Trophoblast cell (in vitro differentiated cells and primary cell): ENCODE data around the gene SRRM3. TPM values are rescaled to one million over a fixed set of nuclear protein-coding genes. Genes with fewer than 3 reads are reported as not detected.
"Not testable (repeated sequence)": the region's sequence is repeated elsewhere in the genome, so short reads cannot be mapped to it uniquely, and the experiment has no call there.

Source experiments
- DNase-seq, 2 donors: peaks; one replicate each; pipeline ENCODE4 v3.0.0-alpha.2; 2016
- H2AFZ ChIP-seq: 2 replicates; pipeline ENCODE4 v1.6.1; 2013; ENCODE audit warnings: low read length, moderate library complexity, mild to moderate bottlenecking; ENCODE audit not compliant: insufficient read depth, poor library complexity
- H2AK5ac ChIP-seq: 2 replicates; pipeline ENCODE4 v1.6.1; 2013; ENCODE audit warnings: mild to moderate bottlenecking, low read length
- H2BK120ac ChIP-seq: 2 replicates; pipeline ENCODE4 v1.6.1; 2013; ENCODE audit warnings: low read length, mild to moderate bottlenecking, moderate library complexity; ENCODE audit not compliant: insufficient read depth, poor library complexity
- H2BK12ac ChIP-seq: 2 replicates; pipeline ENCODE4 v1.6.1; 2013; ENCODE audit warnings: mild to moderate bottlenecking, low read length, moderate library complexity
- H2BK5ac ChIP-seq: 2 replicates; pipeline ENCODE4 v1.6.1; 2013; ENCODE audit warnings: low read length, low read depth, moderate library complexity, mild to moderate bottlenecking; ENCODE audit not compliant: poor library complexity
- H3K14ac ChIP-seq: 2 replicates; pipeline ENCODE4 v1.6.1; 2013; ENCODE audit warnings: mild to moderate bottlenecking, low read length
- H3K18ac ChIP-seq: 2 replicates; pipeline ENCODE4 v1.6.1; 2013; ENCODE audit warnings: mild to moderate bottlenecking, low read length
- H3K23ac ChIP-seq: 2 replicates; pipeline ENCODE4 v1.6.1; 2013; ENCODE audit warnings: low read length
- H3K27ac ChIP-seq: 2 replicates; pipeline ENCODE4 v1.5.1; 2013; ENCODE audit warnings: low read depth, mild to moderate bottlenecking, inconsistent platforms, low read length, moderate library complexity
- H3K27me3 ChIP-seq: 2 replicates; pipeline ENCODE4 v1.6.1; 2013; ENCODE audit warnings: inconsistent platforms, mild to moderate bottlenecking, low read length, moderate library complexity; ENCODE audit not compliant: insufficient read depth
- H3K36me3 ChIP-seq, 2 experiments: 1 replicate in 1 of 2; 2 replicates in 1 of 2; pipeline ENCODE4 v1.6.1; 2013; ENCODE audit warnings: low read length in 2 of 2, mild to moderate bottlenecking in 2 of 2, moderate library complexity in 1 of 2; ENCODE audit not compliant: insufficient read depth in 2 of 2, control insufficient read depth in 1 of 2
- H3K4ac ChIP-seq: 2 replicates; pipeline ENCODE4 v1.6.1; 2013; ENCODE audit warnings: low read depth, mild to moderate bottlenecking, low read length, moderate library complexity
- H3K4me1 ChIP-seq, 2 experiments: 1 replicate in 1 of 2; 2 replicates in 1 of 2; pipeline ENCODE4 v1.6.1; 2013; ENCODE audit warnings: low read length in 2 of 2, mild to moderate bottlenecking in 2 of 2, moderate library complexity in 1 of 2; ENCODE audit not compliant: insufficient read depth in 2 of 2, control insufficient read depth in 1 of 2
- H3K4me2 ChIP-seq: 2 replicates; pipeline ENCODE4 v1.6.1; 2013; ENCODE audit warnings: inconsistent platforms, mild to moderate bottlenecking, low read length, moderate library complexity
- H3K4me3 ChIP-seq: 2 replicates; pipeline ENCODE4 v1.5.1; 2013; ENCODE audit warnings: mild to moderate bottlenecking, low read depth, low read length, inconsistent platforms
- H3K79me1 ChIP-seq: one replicate; pipeline ENCODE4 v1.6.1; 2013; ENCODE audit warnings: low read length
- H3K79me2 ChIP-seq: 2 replicates; pipeline ENCODE4 v1.6.1; 2013; ENCODE audit warnings: low read length, mild to moderate bottlenecking; ENCODE audit not compliant: control insufficient read depth, insufficient read depth, poor library complexity
- H3K9ac ChIP-seq: 2 replicates; pipeline ENCODE4 v1.6.1; 2013; ENCODE audit warnings: mild to moderate bottlenecking, low read length
- H3K9me3 ChIP-seq: 2 replicates; pipeline ENCODE4 v1.6.1; 2013; ENCODE audit warnings: low read depth, mild to moderate bottlenecking, control low read depth, inconsistent platforms, low read length; ENCODE audit not compliant: insufficient read depth
- H4K12ac ChIP-seq: 2 replicates; pipeline ENCODE4 v1.6.1; 2013; ENCODE audit warnings: low read depth, mild to moderate bottlenecking, low read length, moderate library complexity
- H4K8ac ChIP-seq: 2 replicates; pipeline ENCODE4 v1.6.1; 2013; ENCODE audit warnings: low read depth, mild to moderate bottlenecking, low read length, moderate library complexity
- H4K91ac ChIP-seq: one replicate; pipeline ENCODE4 v1.6.1; 2013; ENCODE audit warnings: low read depth, mild to moderate bottlenecking, low read length, moderate library complexity
- WGBS: extraction: QIAGEN DNeasy Blood & Tissue Kit; methylation state at CpG from one replicate; pipeline ENCODE4 v1.1.7; 2013; ENCODE audit warnings: missing lambda C conversion rate; ENCODE audit not compliant: insufficient read length, insufficient coverage; ENCODE audit errors: extremely low coverage; 5-methylcytosine and 5-hydroxymethylcytosine counted together
- polyA plus RNA-seq: library from polyadenylated mRNA; stranded (reverse); fragments of 200-250 nt; gene quantifications from 2 replicates; pipeline ENCODE4 v1.2.3, GENCODE V29; 2013

Gene SRRM3
- 2.6 and 2.8 TPM in 2 replicates for polyA plus RNA-seq

- Histone ChIP-seq H3K36me3 (no peaks in the 10 kb centered on the region), H2BK5ac (no peak within 1 kb of the TSS), H2AK5ac (no peak within 1 kb of the TSS), H3K4me2 (peak within 1 kb of the TSS; percentile 64), H3K9ac (no peak within 1 kb of the TSS), H4K12ac (no peak within 1 kb of the TSS), H3K23ac (no peak within 1 kb of the TSS), H3K79me1 (no peaks in the 10 kb centered on the region), H3K27me3 (no peaks in the 10 kb centered on the region), H3K4me3 (peak within 1 kb of the TSS; percentile 7), H2BK120ac (no peak within 1 kb of the TSS), H4K91ac (no peak within 1 kb of the TSS), H3K14ac (no peak within 1 kb of the TSS), H2AFZ (peak within 1 kb of the TSS; percentile 45), H4K8ac (no peak within 1 kb of the TSS), H3K18ac (no peak within 1 kb of the TSS), H3K27ac (no peak within 1 kb of the TSS), H3K4me1 (peaks cover 4 to 6% of the 10 kb centered on the region in 2 experiments), H3K9me3 (peaks cover 2% of the 10 kb centered on the region), H2BK12ac (no peak within 1 kb of the TSS), H3K4ac (no peak within 1 kb of the TSS), H3K79me2 (no peaks in the 10 kb centered on the region)
- WGBS = no CpG with 5 or more reads among the region's 57 CpGs
- DNase-seq = peak; percentile 58 to 90
Observed at GRCh38 chr7:76201732-76202665, at the start of gene SRRM3. Gene SRRM3, plus strand, starts transcription at chr7:76201896. Its CDS starts 33,171 bp downstream, at chr7:76235067.

- Histone ChIP-seq H3K4me3 (no peak overlapping the region), H3K4me1 (no peaks in the 10 kb centered on the region), H3K9ac (no peak overlapping the region), H2AK5ac (no peak overlapping the region), H4K8ac (no peak overlapping the region), H4K12ac (no peak overlapping the region), H3K27ac (no peak overlapping the region), H2BK120ac (no peak overlapping the region), H4K91ac (no peak overlapping the region), H3K27me3 (no peaks in the 10 kb centered on the region), H2AFZ (no peak overlapping the region), H3K4ac (no peak overlapping the region), H2BK12ac (no peak overlapping the region), H3K18ac (no peak overlapping the region), H3K36me3 (no peaks in the 10 kb centered on the region), H3K23ac (no peak overlapping the region), H3K79me1 (no peaks in the 10 kb centered on the region), H2BK5ac (no peak overlapping the region), H3K14ac (no peak overlapping the region), H3K79me2 (no peaks in the 10 kb centered on the region), H3K9me3 (no peaks in the 10 kb centered on the region), H3K4me2 (no peak overlapping the region)
- DNase-seq = peak in 1 of 2 donors; percentile 36
- no CpG with 5 or more reads among the region's 5 CpGs for WGBS
Observed at GRCh38 chr7:76151932-76152331, 49.8 kb upstream of the SRRM3 start.

GRCh38 chr7:76153571-76154230 is 48.0 kb upstream of the SRRM3 start:
- H3K27ac ChIP-seq, H3K4me2 ChIP-seq, H4K8ac ChIP-seq, H3K27me3 ChIP-seq, H3K79me1 ChIP-seq, H3K9ac ChIP-seq, H3K4me3 ChIP-seq, H3K4ac ChIP-seq, H3K18ac ChIP-seq, H3K14ac ChIP-seq, H4K91ac ChIP-seq, H3K36me3 ChIP-seq, H2AK5ac ChIP-seq, H3K9me3 ChIP-seq, H4K12ac ChIP-seq, H2BK5ac ChIP-seq, H2BK12ac ChIP-seq, H2AFZ ChIP-seq, H3K79me2 ChIP-seq, DNase-seq, H2BK120ac ChIP-seq, H3K4me1 ChIP-seq, H3K23ac ChIP-seq: not testable (repeated sequence)
- no CpG with 5 or more reads among the region's 5 CpGs for WGBS

- no peak overlapping the region for H2AFZ ChIP-seq
- no peak overlapping the region for H3K4me2 ChIP-seq
- no peak overlapping the region for H3K27ac ChIP-seq
- H3K79me2 ChIP-seq = no peaks in the 10 kb centered on the region
- H2BK12ac ChIP-seq = no peak overlapping the region
- H2AK5ac ChIP-seq = no peak overlapping the region
- H3K23ac ChIP-seq = no peak overlapping the region
- H4K12ac ChIP-seq = no peak overlapping the region
- WGBS = no CpG with 5 or more reads among the region's 6 CpGs
- H3K4ac ChIP-seq = no peak overlapping the region
- no peak overlapping the region for H3K4me3 ChIP-seq
- H3K9ac ChIP-seq = no peak overlapping the region
- no peaks in the 10 kb centered on the region for H3K79me1 ChIP-seq
- H4K91ac ChIP-seq = no peak overlapping the region
- H3K4me1 ChIP-seq = no peaks in the 10 kb centered on the region
- no peak overlapping the region for H2BK5ac ChIP-seq
- H3K9me3 ChIP-seq = no peaks in the 10 kb centered on the region
- no peak overlapping the region for H2BK120ac ChIP-seq
- no peak overlapping the region for H3K18ac ChIP-seq
- H3K27me3 ChIP-seq = no peaks in the 10 kb centered on the region
- no peak overlapping the region for H4K8ac ChIP-seq
- no peaks in the 10 kb centered on the region for H3K36me3 ChIP-seq
- DNase-seq = peak; percentile 46 to 57
- no peak overlapping the region for H3K14ac ChIP-seq
Observed at GRCh38 chr7:76155938-76156337, 45.8 kb upstream of the SRRM3 start.
